ENCODE measurements around the gene IL1RAPL2.

The IL1RAPL2 gene

DNA sequence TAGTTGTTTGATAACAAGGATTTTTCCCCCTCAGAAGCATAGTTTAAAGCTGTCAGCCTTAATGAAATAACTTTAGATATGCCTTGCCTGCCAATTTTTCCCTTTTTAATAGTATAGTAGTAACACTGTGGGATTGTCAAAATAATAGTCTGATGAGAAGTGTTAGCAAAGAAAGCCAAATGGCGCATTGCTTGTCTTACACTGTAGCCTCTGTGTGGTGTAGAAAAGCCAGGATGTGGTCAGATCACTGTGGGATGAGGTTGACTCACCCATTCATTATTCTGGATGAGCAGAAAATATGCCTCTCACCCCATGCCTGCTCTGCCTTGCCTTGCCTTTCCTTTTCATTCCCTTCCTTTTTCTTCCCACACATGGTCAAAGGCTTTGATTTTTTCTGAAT, 998.5 kb downstream of the IL1RAPL2 start:
- TF ChIP-seq, protein P1, sequence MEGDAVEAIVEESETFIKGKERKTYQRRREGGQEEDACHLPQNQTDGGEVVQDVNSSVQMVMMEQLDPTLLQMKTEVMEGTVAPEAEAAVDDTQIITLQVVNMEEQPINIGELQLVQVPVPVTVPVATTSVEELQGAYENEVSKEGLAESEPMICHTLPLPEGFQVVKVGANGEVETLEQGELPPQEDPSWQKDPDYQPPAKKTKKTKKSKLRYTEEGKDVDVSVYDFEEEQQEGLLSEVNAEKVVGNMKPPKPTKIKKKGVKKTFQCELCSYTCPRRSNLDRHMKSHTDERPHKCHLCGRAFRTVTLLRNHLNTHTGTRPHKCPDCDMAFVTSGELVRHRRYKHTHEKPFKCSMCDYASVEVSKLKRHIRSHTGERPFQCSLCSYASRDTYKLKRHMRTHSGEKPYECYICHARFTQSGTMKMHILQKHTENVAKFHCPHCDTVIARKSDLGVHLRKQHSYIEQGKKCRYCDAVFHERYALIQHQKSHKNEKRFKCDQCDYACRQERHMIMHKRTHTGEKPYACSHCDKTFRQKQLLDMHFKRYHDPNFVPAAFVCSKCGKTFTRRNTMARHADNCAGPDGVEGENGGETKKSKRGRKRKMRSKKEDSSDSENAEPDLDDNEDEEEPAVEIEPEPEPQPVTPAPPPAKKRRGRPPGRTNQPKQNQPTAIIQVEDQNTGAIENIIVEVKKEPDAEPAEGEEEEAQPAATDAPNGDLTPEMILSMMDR (IDR thresholded peaks at IDR 0.05; ENCODE audit: low read depth, low read length, poor library complexity, severe bottlenecking), result no peak
- no peak for TF ChIP-seq EZH2phosphoT487 (IDR thresholded peaks at IDR 0.05; ENCODE audit: borderline replicate concordance, low read length)
- H3K4me1 ChIP-seq (ENCODE audit: control insufficient read depth, low read length), result no peaks in the 10 kb centered on the region
- no peak overlapping the region for H3K4me2 ChIP-seq (ENCODE audit: low read length)
- no peak overlapping the region for H3K4me3 ChIP-seq (ENCODE audit: low read length)
- no peaks in the 10 kb centered on the region for H3K27me3 ChIP-seq (ENCODE audit: control insufficient read depth, low read length)
- H3K9me3 ChIP-seq (ENCODE audit: control insufficient read depth, insufficient read depth, low read length), result no peaks in the 10 kb centered on the region
- H3K36me3 ChIP-seq (ENCODE audit: control insufficient read depth, low read length), result no peaks in the 10 kb centered on the region
- no peaks in the 10 kb centered on the region for H3K9me2 ChIP-seq (replicated peaks; ENCODE audit: control insufficient read depth, low read length)
- H4K20me1 ChIP-seq (ENCODE audit: control insufficient read depth, insufficient read depth, low read depth, low read length), result no peaks in the 10 kb centered on the region
- no peaks in the 10 kb centered on the region for H3F3A ChIP-seq (ENCODE audit: control insufficient read depth, insufficient read depth)
- no peak overlapping the region for H3K27ac ChIP-seq (ENCODE audit: low read depth, low read length)
- no peaks in the 10 kb centered on the region for H3K79me2 ChIP-seq (ENCODE audit: control insufficient read depth, low read length)

DNA sequence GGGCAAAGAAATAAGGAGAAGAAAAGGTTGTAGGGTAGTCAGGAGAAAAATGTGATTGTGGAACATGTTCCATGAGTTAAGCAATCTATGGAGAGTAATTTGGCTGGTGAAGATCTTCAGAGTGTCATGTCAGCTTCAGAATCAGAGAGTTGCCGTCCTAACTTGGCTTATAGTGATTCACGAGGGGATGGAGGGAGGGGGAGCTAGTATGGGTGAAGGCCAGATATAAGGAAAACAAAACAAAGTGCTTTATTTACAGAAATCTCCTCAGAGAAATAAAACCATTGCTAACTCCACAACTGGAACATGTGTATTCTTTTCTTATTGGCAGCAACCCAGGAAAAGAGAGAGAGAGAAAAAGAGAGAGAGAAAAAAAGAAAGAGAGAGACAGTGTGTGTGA, 999.9 kb downstream of the IL1RAPL2 start:
- no peaks in the 10 kb centered on the region for H3K9me2 ChIP-seq (replicated peaks; ENCODE audit: control insufficient read depth, low read length)
- H3K27me3 ChIP-seq (ENCODE audit: control insufficient read depth, low read length), result no peaks in the 10 kb centered on the region
- H3K79me2 ChIP-seq (ENCODE audit: control insufficient read depth, low read length), result no peaks in the 10 kb centered on the region
- no peaks in the 10 kb centered on the region for H4K20me1 ChIP-seq (ENCODE audit: control insufficient read depth, insufficient read depth, low read depth, low read length)
- TF ChIP-seq EZH2phosphoT487 (IDR thresholded peaks at IDR 0.05; ENCODE audit: borderline replicate concordance, low read length), result no peak
- TF ChIP-seq, protein P1 (IDR thresholded peaks at IDR 0.05; ENCODE audit: low read depth, low read length, poor library complexity, severe bottlenecking), result no peak
- no peak overlapping the region for H3K27ac ChIP-seq (ENCODE audit: low read depth, low read length)
- no peaks in the 10 kb centered on the region for H3K9me3 ChIP-seq (ENCODE audit: control insufficient read depth, insufficient read depth, low read length)
- H3K4me3 ChIP-seq (ENCODE audit: low read length), result no peak overlapping the region
- H3K4me1 ChIP-seq (ENCODE audit: control insufficient read depth, low read length), result no peaks in the 10 kb centered on the region
- H3F3A ChIP-seq (ENCODE audit: control insufficient read depth, insufficient read depth), result no peaks in the 10 kb centered on the region
- H3K36me3 ChIP-seq (ENCODE audit: control insufficient read depth, low read length), result no peaks in the 10 kb centered on the region
- no peak overlapping the region for H3K4me2 ChIP-seq (ENCODE audit: low read length)

DNA sequence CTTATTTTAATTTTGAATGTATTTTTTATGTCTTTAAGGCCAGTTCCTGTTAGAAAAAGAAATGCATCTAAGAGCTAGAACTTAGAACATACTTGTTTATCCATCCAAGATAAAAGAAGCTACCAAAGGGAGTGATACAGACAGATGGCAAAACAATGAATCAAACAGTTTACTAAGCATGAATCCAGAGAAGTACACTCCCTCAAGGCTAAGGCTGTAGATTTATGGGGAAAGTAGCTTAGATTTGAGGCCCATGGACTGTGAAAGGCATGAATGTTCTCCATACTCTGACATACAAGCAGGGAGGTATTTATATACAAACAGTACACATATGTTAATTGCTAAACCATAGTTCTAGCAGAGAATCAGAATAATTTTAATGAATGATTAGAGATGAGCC, 1001.1 kb downstream of the IL1RAPL2 start:
- Histone ChIP-seq H3K27ac (ENCODE audit: low read depth, low read length) (no peak overlapping the region), H3K4me2 (ENCODE audit: low read length) (no peak overlapping the region), H3K9me3 (ENCODE audit: control insufficient read depth, insufficient read depth, low read length) (no peaks in the 10 kb centered on the region), H3K9me2 (replicated peaks; ENCODE audit: control insufficient read depth, low read length) (no peaks in the 10 kb centered on the region), H4K20me1 (ENCODE audit: control insufficient read depth, insufficient read depth, low read depth, low read length) (no peaks in the 10 kb centered on the region), H3K4me3 (ENCODE audit: low read length) (no peak overlapping the region), H3K79me2 (ENCODE audit: control insufficient read depth, low read length) (no peaks in the 10 kb centered on the region), H3F3A (ENCODE audit: control insufficient read depth, insufficient read depth) (no peaks in the 10 kb centered on the region), H3K27me3 (ENCODE audit: control insufficient read depth, low read length) (no peaks in the 10 kb centered on the region), H3K36me3 (ENCODE audit: control insufficient read depth, low read length) (no peaks in the 10 kb centered on the region), H3K4me1 (ENCODE audit: control insufficient read depth, low read length) (no peaks in the 10 kb centered on the region)
- TF ChIP-seq, protein P1 (IDR thresholded peaks at IDR 0.05; ENCODE audit: low read depth, low read length, poor library complexity, severe bottlenecking), result no peak
- TF ChIP-seq EZH2phosphoT487 (IDR thresholded peaks at IDR 0.05; ENCODE audit: borderline replicate concordance, low read length), result no peak

DNA sequence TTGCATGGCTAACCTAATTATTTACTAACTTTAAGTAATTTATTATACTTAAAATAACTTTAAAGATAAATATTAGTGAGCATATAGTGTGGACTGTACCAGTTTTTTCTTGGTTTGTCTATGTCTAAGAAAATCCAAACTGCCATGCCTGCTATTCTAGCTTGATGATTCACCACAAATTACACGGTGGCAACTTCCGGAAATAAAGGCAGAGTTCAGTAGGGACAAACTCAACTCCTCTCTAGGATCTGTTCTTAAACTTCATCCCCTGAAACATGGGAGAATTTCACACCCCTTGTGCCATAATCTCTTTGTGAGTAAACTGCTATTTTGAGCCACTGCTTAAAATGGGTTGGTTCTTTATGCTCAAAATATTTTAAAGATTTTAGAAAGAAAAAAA, 1042.7 kb downstream of the IL1RAPL2 start:
- no peak overlapping the region for H3K4me2 ChIP-seq (ENCODE audit: low read length)
- no peaks in the 10 kb centered on the region for H3K9me2 ChIP-seq (replicated peaks; ENCODE audit: control insufficient read depth, low read length)
- no peaks in the 10 kb centered on the region for H3K79me2 ChIP-seq (ENCODE audit: control insufficient read depth, low read length)
- no peak for TF ChIP-seq EZH2phosphoT487 (IDR thresholded peaks at IDR 0.05; ENCODE audit: borderline replicate concordance, low read length)
- TF ChIP-seq, protein P1 (IDR thresholded peaks at IDR 0.05; ENCODE audit: low read depth, low read length, poor library complexity, severe bottlenecking), result no peak
- H3K27ac ChIP-seq (ENCODE audit: low read depth, low read length), result no peak overlapping the region
- no peaks in the 10 kb centered on the region for H3K9me3 ChIP-seq (ENCODE audit: control insufficient read depth, insufficient read depth, low read length)
- H3F3A ChIP-seq (ENCODE audit: control insufficient read depth, insufficient read depth), result no peaks in the 10 kb centered on the region
- no peaks in the 10 kb centered on the region for H3K27me3 ChIP-seq (ENCODE audit: control insufficient read depth, low read length)
- H3K4me3 ChIP-seq (ENCODE audit: low read length), result no peak overlapping the region
- H3K36me3 ChIP-seq (ENCODE audit: control insufficient read depth, low read length), result no peaks in the 10 kb centered on the region
- H4K20me1 ChIP-seq (ENCODE audit: control insufficient read depth, insufficient read depth, low read depth, low read length), result no peaks in the 10 kb centered on the region
- H3K4me1 ChIP-seq (ENCODE audit: control insufficient read depth, low read length), result no peaks in the 10 kb centered on the region

Measured in DOHH2 (cell line).